ENCODE data around the gene LTBR. TPM values are rescaled to one million over a fixed set of nuclear protein-coding genes. Genes with fewer than 3 reads are reported as not detected.
A peak's percentile ranks its signal among the peaks of the same experiment; 100 is the strongest.

Gene LTBR
- total RNA-seq, 1 donor from 2014 or later: 16.4 TPM

- DNase-seq (ENCODE audit: extremely low spot score, unreplicated experiment): no peak
- H3K27ac Mint-ChIP-seq (ENCODE audit: unreplicated experiment): peak overlapping the region; percentile 95
- TF ChIP-seq CTCF (IDR thresholded peaks at IDR 0.05): peak; percentile 51
- H3K36me3 Mint-ChIP-seq (ENCODE audit: unreplicated experiment): no peaks in the 10 kb centered on the region
- H3K27me3 Mint-ChIP-seq (ENCODE audit: unreplicated experiment): no peaks in the 10 kb centered on the region
- no peak overlapping the region for H3K4me3 Mint-ChIP-seq (ENCODE audit: unreplicated experiment)
- H3K4me1 Mint-ChIP-seq (ENCODE audit: unreplicated experiment): peaks cover 61% of the 10 kb centered on the region
- no peaks in the 10 kb centered on the region for H3K9me3 Mint-ChIP-seq (ENCODE audit: unreplicated experiment)
Measured at GRCh38 chr12:6376079-6376869, 7.7 kb upstream of the LTBR start.

GRCh38 chr12:6376870-6377666 lies 6.9 kb upstream of the LTBR start:
- no peak for DNase-seq (ENCODE audit: extremely low spot score, unreplicated experiment)
- Mint-ChIP-seq H3K27me3 (ENCODE audit: unreplicated experiment) (no peaks in the 10 kb centered on the region), H3K4me3 (ENCODE audit: unreplicated experiment) (no peak overlapping the region), H3K4me1 (ENCODE audit: unreplicated experiment) (peaks cover 57% of the 10 kb centered on the region), H3K9me3 (ENCODE audit: unreplicated experiment) (no peaks in the 10 kb centered on the region), H3K36me3 (ENCODE audit: unreplicated experiment) (no peaks in the 10 kb centered on the region), H3K27ac (ENCODE audit: unreplicated experiment) (peak overlapping the region; percentile 95)
- no peak for TF ChIP-seq CTCF (IDR thresholded peaks at IDR 0.05)

- Mint-ChIP-seq H3K9me3 (ENCODE audit: unreplicated experiment) (no peaks in the 10 kb centered on the region), H3K4me3 (ENCODE audit: unreplicated experiment) (no peak overlapping the region), H3K27ac (ENCODE audit: unreplicated experiment) (peak overlapping the region; percentile 95), H3K36me3 (ENCODE audit: unreplicated experiment) (no peaks in the 10 kb centered on the region), H3K27me3 (ENCODE audit: unreplicated experiment) (no peaks in the 10 kb centered on the region), H3K4me1 (ENCODE audit: unreplicated experiment) (peaks cover 55% of the 10 kb centered on the region)
- TF ChIP-seq CTCF (IDR thresholded peaks at IDR 0.05): no peak
- DNase-seq (ENCODE audit: extremely low spot score, unreplicated experiment): no peak
Measured at GRCh38 chr12:6377667-6377994, 6.3 kb upstream of the LTBR start.

- no peak overlapping the region for H3K27ac Mint-ChIP-seq (ENCODE audit: unreplicated experiment)
Measured at GRCh38 chr12:6378709-6379472, 5.1 kb upstream of the LTBR start.

More at GRCh38 chr12:6378709-6379472, 5.1 kb upstream of the LTBR start:
- Mint-ChIP-seq H3K4me3 (ENCODE audit: unreplicated experiment) (no peak overlapping the region), H3K36me3 (ENCODE audit: unreplicated experiment) (no peaks in the 10 kb centered on the region), H3K27me3 (ENCODE audit: unreplicated experiment) (no peaks in the 10 kb centered on the region), H3K9me3 (ENCODE audit: unreplicated experiment) (no peaks in the 10 kb centered on the region), H3K4me1 (ENCODE audit: unreplicated experiment) (peaks cover 48% of the 10 kb centered on the region)
- no peak for TF ChIP-seq CTCF (IDR thresholded peaks at IDR 0.05)
- no peak for DNase-seq (ENCODE audit: extremely low spot score, unreplicated experiment)

Measured in osteocyte (in vitro differentiated cells).